ENCODE data around the gene DDX6. TPM values are rescaled to one million over a fixed set of nuclear protein-coding genes. Genes with fewer than 3 reads are reported as not detected.

Gene DDX6, protein sequence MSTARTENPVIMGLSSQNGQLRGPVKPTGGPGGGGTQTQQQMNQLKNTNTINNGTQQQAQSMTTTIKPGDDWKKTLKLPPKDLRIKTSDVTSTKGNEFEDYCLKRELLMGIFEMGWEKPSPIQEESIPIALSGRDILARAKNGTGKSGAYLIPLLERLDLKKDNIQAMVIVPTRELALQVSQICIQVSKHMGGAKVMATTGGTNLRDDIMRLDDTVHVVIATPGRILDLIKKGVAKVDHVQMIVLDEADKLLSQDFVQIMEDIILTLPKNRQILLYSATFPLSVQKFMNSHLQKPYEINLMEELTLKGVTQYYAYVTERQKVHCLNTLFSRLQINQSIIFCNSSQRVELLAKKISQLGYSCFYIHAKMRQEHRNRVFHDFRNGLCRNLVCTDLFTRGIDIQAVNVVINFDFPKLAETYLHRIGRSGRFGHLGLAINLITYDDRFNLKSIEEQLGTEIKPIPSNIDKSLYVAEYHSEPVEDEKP
- total RNA-seq, result 57.4 and 128 TPM in 2 replicates

GRCh38 chr11:118791111-118791960 lies at the start of gene DDX6:
DDX6 (minus strand) TSS chr11:118791164; CDS start chr11:118786251, 4,913 bp downstream.

Other genes starting within 250 kb of the DDX6 start
- gene IFT46, start 225.2 kb downstream of the DDX6 start, total RNA-seq, result 18.0 and 29.6 TPM in 2 replicates
- 158 and 164 TPM in 2 replicates for gene ARCN1, start 218.8 kb downstream of the DDX6 start, total RNA-seq
- gene PHLDB1, start 183.5 kb downstream of the DDX6 start, total RNA-seq, result 62.4 and 114 TPM in 2 replicates
- not detected in 2 replicates for gene TREH, start 111.5 kb downstream of the DDX6 start, total RNA-seq
- not detected in 2 replicates for gene CXCR5, start 92.7 kb upstream of the DDX6 start, total RNA-seq
- 21.3 and 49.2 TPM in 2 replicates for gene BCL9L, start 134.8 kb upstream of the DDX6 start, total RNA-seq
- not detected in 2 replicates for gene UPK2, start 165.1 kb upstream of the DDX6 start, total RNA-seq
- not detected in 2 replicates for gene FOXR1, start 180.6 kb upstream of the DDX6 start, total RNA-seq
- gene CENATAC, start 207.0 kb upstream of the DDX6 start, total RNA-seq, result 2.3 and 10.1 TPM in 2 replicates
- 2,402 and 3,197 TPM in 2 replicates for gene RPS25, start 227.2 kb upstream of the DDX6 start, total RNA-seq
- gene TRAPPC4, start 227.6 kb upstream of the DDX6 start, total RNA-seq, result 61.6 and 139 TPM in 2 replicates
- 15.3 and 19.8 TPM in 2 replicates for gene SLC37A4, start 239.7 kb upstream of the DDX6 start, total RNA-seq

All from epithelial cell of alveolus of lung (primary cell).